WTC11 (cell line): ENCODE results near the gene UQCC2. TPM values are rescaled to one million over a fixed set of nuclear protein-coding genes. Genes with fewer than 3 reads are reported as not detected.

Experiments
- ATAC-seq: fragments of 200-7000 bp; cut with Tn5 transposase; 2 replicates; pipeline ENCODE4 v1.10.0; 2021; ENCODE audit warnings: mild to moderate bottlenecking, moderate library complexity
- CTCF ChIA-PET: fragments of 300-600 bp; sonication (Branson Sonifier 250); formaldehyde crosslinking; loops from one replicate; lab custom pipeline; 2021; ENCODE audit warnings: antibody characterized with exemption; lab: Charles Lee
- POLR2A ChIA-PET: fragments of 350-600 bp; sonication (Branson Sonifier 250); formaldehyde crosslinking; loops from one replicate; lab custom pipeline; 2021; ENCODE audit warnings: antibody characterized with exemption; lab: Charles Lee
- DNase-seq: peaks from one replicate; pipeline ENCODE4 v3.0.0; 2021; ENCODE audit warnings: low spot score
- H3K27ac Mint-ChIP-seq: 2 replicates; pipeline ENCODE4 v1.8.0; 2021; ENCODE audit warnings: mixed read lengths
- H3K27me3 Mint-ChIP-seq: 2 replicates; pipeline ENCODE4 v1.8.0; 2021; ENCODE audit warnings: low read depth, mild to moderate bottlenecking, moderate library complexity, mixed read lengths
- H3K36me3 Mint-ChIP-seq: 2 replicates; pipeline ENCODE4 v1.8.0; 2021; ENCODE audit warnings: mixed read lengths
- H3K4me1 Mint-ChIP-seq: 2 replicates; pipeline ENCODE4 v1.8.0; 2022; ENCODE audit warnings: mixed read lengths
- H3K4me3 Mint-ChIP-seq: 2 replicates; pipeline ENCODE4 v1.8.0; 2021; ENCODE audit warnings: mild to moderate bottlenecking, moderate library complexity, mixed read lengths
- H3K9me3 Mint-ChIP-seq: 2 replicates; pipeline ENCODE4 v1.8.0; 2021; ENCODE audit warnings: mixed read lengths
- CBFB ChIP-seq: sonication (generic); formaldehyde crosslinking; IDR thresholded peaks from 2 replicates; pipeline ENCODE4 v1.8.1; 2022; ENCODE audit warnings: mild to moderate bottlenecking, low read depth, missing genetic modification reagents
- CREB1 ChIP-seq: sonication (generic); formaldehyde crosslinking; IDR thresholded peaks from 2 replicates; pipeline ENCODE4 v1.8.0; 2023; ENCODE audit warnings: mild to moderate bottlenecking, missing genetic modification reagents
- ELF4 ChIP-seq: sonication (generic); formaldehyde crosslinking; IDR thresholded peaks from 2 replicates; pipeline ENCODE4 v1.8.1; 2022; ENCODE audit warnings: low read depth, mild to moderate bottlenecking, moderate library complexity, missing genetic modification reagents
- FOXK1 ChIP-seq: sonication (generic); formaldehyde crosslinking; IDR thresholded peaks from 2 replicates; pipeline ENCODE4 v1.8.0; 2022; ENCODE audit warnings: mild to moderate bottlenecking, moderate library complexity, missing genetic modification reagents
- FOXP1 ChIP-seq: sonication (generic); formaldehyde crosslinking; IDR thresholded peaks from 2 replicates; pipeline ENCODE4 v1.8.0; 2022; ENCODE audit warnings: missing genetic modification reagents, mild to moderate bottlenecking, moderate library complexity, borderline replicate concordance
- GTF2I ChIP-seq: fragments of 250-450 bp; sonication (Bioruptor Pico); conservative IDR thresholded peaks from 2 replicates; pipeline ENCODE4 v1.4.0; 2021; ENCODE audit warnings: mild to moderate bottlenecking
- IRF2 ChIP-seq: sonication (generic); formaldehyde crosslinking; IDR thresholded peaks from 2 replicates; pipeline ENCODE4 v1.8.0; 2022; ENCODE audit warnings: low read depth, missing genetic modification reagents, borderline replicate concordance
- KAT7 ChIP-seq: sonication (generic); formaldehyde crosslinking; IDR thresholded peaks from 2 replicates; pipeline ENCODE4 v1.8.1; 2023; ENCODE audit warnings: missing genetic modification reagents, mild to moderate bottlenecking, borderline replicate concordance
- MAX ChIP-seq: sonication (generic); formaldehyde crosslinking; IDR thresholded peaks from 2 replicates; pipeline ENCODE4 v1.8.0; 2022; ENCODE audit warnings: mild to moderate bottlenecking, missing genetic modification reagents
- NFE2L1 ChIP-seq: sonication (generic); formaldehyde crosslinking; IDR thresholded peaks from 2 replicates; pipeline ENCODE4 v1.8.1; 2023; ENCODE audit warnings: missing genetic modification reagents
- PRDM15 ChIP-seq: sonication (generic); formaldehyde crosslinking; IDR thresholded peaks from 2 replicates; pipeline ENCODE4 v1.8.0; 2022; ENCODE audit warnings: missing genetic modification reagents
- SMAD4 ChIP-seq: sonication (generic); formaldehyde crosslinking; IDR thresholded peaks from 2 replicates; pipeline ENCODE4 v1.8.0; 2022; ENCODE audit warnings: mild to moderate bottlenecking, missing genetic modification reagents
- SOX15 ChIP-seq: fragments of 250-450 bp; sonication (Bioruptor Pico); IDR thresholded peaks from 2 replicates; pipeline ENCODE4 v1.9.0; 2021; ENCODE audit warnings: mild to moderate bottlenecking
- USF1 ChIP-seq: sonication (generic); formaldehyde crosslinking; IDR thresholded peaks from 2 replicates; pipeline ENCODE4 v1.8.0; 2022; ENCODE audit warnings: mild to moderate bottlenecking, missing genetic modification reagents
- ZNF121 ChIP-seq: sonication (generic); formaldehyde crosslinking; IDR thresholded peaks from 2 replicates; pipeline ENCODE4 v1.8.0; 2023; ENCODE audit warnings: missing genetic modification reagents
- total RNA-seq: library from RNA; stranded (reverse); gene quantifications from 3 replicates; pipeline ENCODE4 v1.2.3, GENCODE V29; 2021
- TF ChIP-seq, protein P1 (sequence below): fragments of 250-450 bp; sonication (Bioruptor Pico); IDR thresholded peaks from 2 replicates; pipeline ENCODE4 v2.1.2; 2022; ENCODE audit warnings: mild to moderate bottlenecking, moderate library complexity
- TF ChIP-seq, protein P2 (sequence below): fragments of 250-450 bp; sonication (Bioruptor Pico); IDR thresholded peaks from 2 replicates; pipeline ENCODE4 v1.8.0; 2021; ENCODE audit warnings: mild to moderate bottlenecking

Gene UQCC2
- total RNA-seq, 1 experiment from 2014 or later, result 65.8 TPM

- H3K27ac Mint-ChIP-seq, result no peak overlapping the region; the same call in 1 of the 2 replicates
- H3K4me3 Mint-ChIP-seq, result no peak overlapping the region
- TF ChIP-seq FOXK1 (CRISPR knock-in tag) (no peak), IRF2 (CRISPR knock-in tag) (no peak), KAT7 (no peak), CREB1 (CRISPR knock-in tag) (no peak), USF1 (no peak), CBFB (CRISPR knock-in tag) (no peak), MAX (CRISPR knock-in tag) (no peak), NFE2L1 (CRISPR knock-in tag) (no peak), FOXP1 (CRISPR knock-in tag) (no peak), ELF4 (CRISPR knock-in tag) (no peak), SMAD4 (CRISPR knock-in tag) (no peak), PRDM15 (CRISPR knock-in tag) (no peak), ZNF121 (CRISPR knock-in tag) (no peak), GTF2I (CRISPR knock-in tag) (no peak), SOX15 (no peak)
- TF ChIP-seq, protein P1, sequence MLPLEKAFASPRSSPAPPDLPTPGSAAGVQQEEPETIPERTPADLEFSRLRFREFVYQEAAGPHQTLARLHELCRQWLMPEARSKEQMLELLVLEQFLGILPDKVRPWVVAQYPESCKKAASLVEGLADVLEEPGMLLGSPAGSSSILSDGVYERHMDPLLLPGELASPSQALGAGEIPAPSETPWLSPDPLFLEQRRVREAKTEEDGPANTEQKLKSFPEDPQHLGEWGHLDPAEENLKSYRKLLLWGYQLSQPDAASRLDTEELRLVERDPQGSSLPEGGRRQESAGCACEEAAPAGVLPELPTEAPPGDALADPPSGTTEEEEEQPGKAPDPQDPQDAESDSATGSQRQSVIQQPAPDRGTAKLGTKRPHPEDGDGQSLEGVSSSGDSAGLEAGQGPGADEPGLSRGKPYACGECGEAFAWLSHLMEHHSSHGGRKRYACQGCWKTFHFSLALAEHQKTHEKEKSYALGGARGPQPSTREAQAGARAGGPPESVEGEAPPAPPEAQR (CRISPR knock-in tag), result no peak
- TF ChIP-seq, protein P2, sequence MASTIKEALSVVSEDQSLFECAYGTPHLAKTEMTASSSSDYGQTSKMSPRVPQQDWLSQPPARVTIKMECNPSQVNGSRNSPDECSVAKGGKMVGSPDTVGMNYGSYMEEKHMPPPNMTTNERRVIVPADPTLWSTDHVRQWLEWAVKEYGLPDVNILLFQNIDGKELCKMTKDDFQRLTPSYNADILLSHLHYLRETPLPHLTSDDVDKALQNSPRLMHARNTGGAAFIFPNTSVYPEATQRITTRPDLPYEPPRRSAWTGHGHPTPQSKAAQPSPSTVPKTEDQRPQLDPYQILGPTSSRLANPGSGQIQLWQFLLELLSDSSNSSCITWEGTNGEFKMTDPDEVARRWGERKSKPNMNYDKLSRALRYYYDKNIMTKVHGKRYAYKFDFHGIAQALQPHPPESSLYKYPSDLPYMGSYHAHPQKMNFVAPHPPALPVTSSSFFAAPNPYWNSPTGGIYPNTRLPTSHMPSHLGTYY (CRISPR knock-in tag), result no peak
- ATAC-seq (no peak; the same call in 1 of the 2 replicates), DNase-seq (no peak)
- H3K27me3 Mint-ChIP-seq, result no peaks in the 10 kb centered on the region; the same call in 1 of the 2 replicates
- H3K9me3 Mint-ChIP-seq, result no peaks in the 10 kb centered on the region
- no peaks in the 10 kb centered on the region for H3K36me3 Mint-ChIP-seq
- H3K4me1 Mint-ChIP-seq, result peaks cover 18% of the 10 kb centered on the region
- ChIA-PET CTCF (interaction anchor here (0.6 to 2.1 kb wide), 7 partner anchors 8 to 302 kb away, joined by 3 to 10 read pairs (median 5); partner anchors contain the start of gene UQCC2), POLR2A (no interaction called here)
Measured at GRCh38 chr6:33751771-33752645, 40.5 kb upstream of the UQCC2 start.
